Skin epidermis (tissue), 12 donors: Measurements from ENCODE around the gene CMYA5.
"Not testable (repeated sequence)": the region's sequence is repeated elsewhere in the genome, so short reads cannot be mapped to it uniquely, and the experiment has no call there.

Experiments
- H3K27ac ChIP-seq, 21 experiments: fragments of 200-600 bp; sonication (generic) in 11 of 21; one replicate each; pipeline ENCODE4 v1.5.0; 2020; ENCODE audit warnings: mild to moderate bottlenecking in 3 of 21, inconsistent platforms in 2 of 21, moderate library complexity in 2 of 21
- H3K4me3 ChIP-seq, 7 experiments: fragments of 200-600 bp; sonication (generic) in 2 of 7; one replicate each; pipeline ENCODE4 v1.5.0; 2020; ENCODE audit warnings: inconsistent platforms in 2 of 7, mild to moderate bottlenecking in 2 of 7, moderate library complexity in 1 of 7

The CMYA5 gene

GRCh38 chr5:79689541-79690466 is at the start of gene CMYA5:
CMYA5 (plus strand) TSS chr5:79689836; CDS start chr5:79689908, 72 bp downstream.
- H3K4me3 ChIP-seq, result peak within 1 kb of the TSS; percentile 23 to 54 (median 33)
- H3K27ac ChIP-seq, result peak within 1 kb of the TSS in 19 of 21 experiments; percentile 7 to 78 (median 55)

- no peak overlapping the region for H3K27ac ChIP-seq
- no peak overlapping the region for H3K4me3 ChIP-seq
Observed at GRCh38 chr5:79640571-79641055, 49.0 kb upstream of the CMYA5 start.

- H3K27ac ChIP-seq, result no peak overlapping the region
- no peak overlapping the region for H3K4me3 ChIP-seq
Observed at GRCh38 chr5:79641414-79641813, 48.2 kb upstream of the CMYA5 start.

GRCh38 chr5:79642210-79642609 is 47.4 kb upstream of the CMYA5 start:
- Histone ChIP-seq H3K4me3 (no peak overlapping the region), H3K27ac (no peak overlapping the region)

GRCh38 chr5:79653843-79654242 is 35.8 kb upstream of the CMYA5 start:
- Histone ChIP-seq H3K27ac (no peak overlapping the region), H3K4me3 (no peak overlapping the region)

DNA sequence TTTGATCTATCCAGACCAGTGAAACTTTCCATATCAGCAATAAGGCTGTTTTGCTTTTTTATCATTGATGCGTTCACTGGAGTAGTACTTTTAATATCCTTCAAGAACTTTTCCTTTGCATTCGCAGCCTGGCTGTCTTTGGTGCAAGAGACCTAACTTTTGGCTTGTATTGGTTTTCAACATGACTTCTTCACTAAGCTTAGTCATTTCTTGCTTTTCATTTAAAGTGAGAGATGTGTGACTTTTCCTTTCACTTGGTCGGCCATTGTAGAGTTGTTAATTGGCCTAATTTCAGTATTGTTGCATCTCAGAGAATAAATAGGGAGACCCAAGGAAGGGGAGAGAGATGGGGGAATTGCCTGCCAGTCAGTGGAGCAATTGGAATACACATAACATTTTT is 26.4 kb upstream of the CMYA5 start:
- Histone ChIP-seq H3K4me3 (no peak overlapping the region), H3K27ac (no peak overlapping the region)

- Histone ChIP-seq H3K4me3 (no peak overlapping the region), H3K27ac (no peak overlapping the region)
Observed at GRCh38 chr5:79666758-79667157, 22.9 kb upstream of the CMYA5 start.

DNA sequence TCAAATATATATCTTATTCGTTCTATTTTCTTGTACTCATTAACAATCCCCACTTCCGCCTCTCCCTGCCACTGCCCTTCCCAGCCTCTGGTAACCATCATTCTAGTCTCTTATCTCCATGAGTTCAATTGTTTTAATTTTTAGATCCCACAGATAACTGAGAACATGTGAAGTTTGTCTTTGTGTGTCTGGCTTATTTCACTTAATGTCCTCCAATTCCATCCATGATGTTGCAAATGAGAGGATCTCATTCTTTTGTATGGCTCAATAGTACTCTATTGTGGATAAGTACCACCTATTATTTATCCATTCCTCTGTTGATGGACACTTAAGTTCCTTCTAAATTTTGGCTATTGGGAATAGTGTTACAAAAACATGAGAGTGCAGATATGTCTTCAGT is 17.2 kb upstream of the CMYA5 start:
- H3K27ac ChIP-seq, result no peak overlapping the region

GRCh38 chr5:79676354-79676753 is 13.3 kb upstream of the CMYA5 start:
- not testable (repeated sequence) for H3K27ac ChIP-seq, H3K4me3 ChIP-seq

More for the DNA sequence above, 17.2 kb upstream of the CMYA5 start:
- H3K4me3 ChIP-seq, result no peak overlapping the region

GRCh38 chr5:79682102-79682501 is 7.5 kb upstream of the CMYA5 start:
- not testable (repeated sequence) for H3K27ac ChIP-seq, H3K4me3 ChIP-seq

DNA sequence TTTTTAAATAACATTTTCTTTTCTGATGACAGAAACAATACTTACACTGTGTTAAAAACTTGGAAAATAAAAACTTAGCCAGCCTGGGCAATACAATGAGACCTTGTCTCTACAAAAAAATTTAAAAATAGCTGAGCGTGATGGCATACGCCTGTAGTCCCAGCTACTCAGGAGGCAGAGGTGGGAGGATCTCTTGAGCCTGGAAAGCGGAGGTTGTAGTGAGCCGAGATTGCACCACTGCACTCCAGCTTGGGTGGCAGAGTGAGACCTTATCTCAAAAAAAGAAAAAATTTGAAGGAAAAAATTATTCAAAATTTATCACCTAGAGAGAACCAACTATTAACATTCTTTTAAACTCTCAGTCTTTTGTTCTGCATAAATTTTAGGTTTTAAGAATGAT is 4.9 kb upstream of the CMYA5 start:
- Histone ChIP-seq H3K4me3 (no peak overlapping the region), H3K27ac (no peak overlapping the region)

DNA sequence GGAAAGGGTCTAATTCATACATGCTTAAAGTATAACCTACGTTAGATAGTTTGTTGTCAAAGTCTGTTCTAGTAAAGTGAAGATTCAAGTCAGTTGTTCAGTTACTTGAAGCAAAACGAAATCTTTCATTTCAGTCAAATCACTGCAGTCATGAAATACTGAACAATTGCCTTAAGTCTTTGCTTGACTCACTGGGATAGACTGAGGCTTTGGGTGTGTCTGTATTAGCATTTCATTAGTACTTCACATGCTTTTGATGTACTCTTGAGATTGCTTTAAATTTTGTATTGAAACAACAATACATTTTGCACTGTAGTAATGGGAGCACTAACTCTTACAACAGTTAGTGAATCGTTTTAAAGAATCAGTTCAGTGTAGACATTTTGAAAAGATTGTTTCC is 4.0 kb upstream of the CMYA5 start:
- no peak overlapping the region for H3K4me3 ChIP-seq
- H3K27ac ChIP-seq, result no peak overlapping the region

GRCh38 chr5:79686799-79687198 is 2.8 kb upstream of the CMYA5 start:
- no peak overlapping the region for H3K27ac ChIP-seq
- no peak overlapping the region for H3K4me3 ChIP-seq

GRCh38 chr5:79687889-79688288 is 1.7 kb upstream of the CMYA5 start:
- no peak overlapping the region for H3K27ac ChIP-seq
- H3K4me3 ChIP-seq, result no peak overlapping the region

DNA sequence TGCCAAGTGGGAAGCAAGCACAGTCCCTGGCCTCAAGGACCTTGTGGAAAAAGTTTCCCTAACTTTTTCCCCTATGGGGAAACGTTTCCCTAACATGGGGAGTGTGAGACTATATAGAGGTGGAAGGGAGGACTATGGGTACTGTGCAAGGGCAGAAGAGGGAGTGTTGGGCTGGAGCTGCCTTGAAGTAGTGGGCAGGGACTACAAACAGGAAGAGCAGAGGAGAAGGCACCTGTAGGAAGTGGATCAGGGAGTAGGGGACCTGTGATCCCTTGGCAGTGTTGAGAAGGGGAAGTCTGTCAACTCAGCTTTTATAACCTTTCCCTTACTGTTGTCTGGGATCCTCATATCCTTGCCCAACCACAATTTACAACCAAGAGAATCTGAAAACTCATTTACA is 1.4 kb downstream of the CMYA5 start:
- no peak overlapping the region for H3K27ac ChIP-seq

GRCh38 chr5:79692596-79692995 is 3.0 kb downstream of the CMYA5 start:
- no peak overlapping the region for H3K27ac ChIP-seq
- H3K4me3 ChIP-seq, result no peak overlapping the region

More for the DNA sequence above, 1.4 kb downstream of the CMYA5 start:
- no peak overlapping the region for H3K4me3 ChIP-seq

DNA sequence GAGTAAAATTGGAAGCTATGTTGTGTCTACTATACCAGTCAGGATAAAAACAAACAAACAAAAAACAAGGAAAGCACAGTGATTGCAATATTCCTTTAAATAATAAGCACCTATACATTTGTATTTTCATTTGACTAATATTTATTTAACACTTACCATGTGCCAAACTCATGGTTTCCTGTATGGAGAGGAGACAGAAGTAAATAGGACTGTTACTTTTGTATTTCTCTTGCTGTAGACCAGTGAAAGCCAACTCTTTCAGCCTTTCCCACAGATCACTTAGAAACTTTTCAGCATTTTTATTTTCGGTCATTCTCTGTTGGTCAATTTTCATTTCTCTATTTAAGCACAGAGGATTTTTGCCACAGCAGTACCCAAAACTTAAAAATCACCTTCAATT is 4.5 kb downstream of the CMYA5 start:
- H3K27ac ChIP-seq, result no peak overlapping the region
- no peak overlapping the region for H3K4me3 ChIP-seq

DNA sequence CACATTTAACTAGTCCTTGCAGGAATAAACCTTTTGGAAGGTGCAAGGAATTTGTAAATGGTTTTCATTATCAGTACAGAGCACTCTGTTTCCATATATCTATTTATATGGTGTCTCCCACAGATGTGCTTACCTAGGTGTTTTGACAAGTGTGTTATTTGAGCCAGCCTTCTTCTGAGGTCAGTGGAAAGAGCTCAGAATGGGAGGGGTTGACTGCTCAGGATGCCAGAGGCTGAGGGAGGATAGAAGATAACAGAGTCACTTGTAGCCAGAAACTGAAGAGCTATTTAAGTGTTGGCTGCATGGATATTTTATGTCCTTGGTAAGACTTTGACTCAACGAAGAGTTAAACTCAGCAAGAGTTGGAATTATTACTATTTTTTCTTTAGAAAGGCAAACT is 5.0 kb downstream of the CMYA5 start:
- Histone ChIP-seq H3K4me3 (no peak overlapping the region), H3K27ac (no peak overlapping the region)

DNA sequence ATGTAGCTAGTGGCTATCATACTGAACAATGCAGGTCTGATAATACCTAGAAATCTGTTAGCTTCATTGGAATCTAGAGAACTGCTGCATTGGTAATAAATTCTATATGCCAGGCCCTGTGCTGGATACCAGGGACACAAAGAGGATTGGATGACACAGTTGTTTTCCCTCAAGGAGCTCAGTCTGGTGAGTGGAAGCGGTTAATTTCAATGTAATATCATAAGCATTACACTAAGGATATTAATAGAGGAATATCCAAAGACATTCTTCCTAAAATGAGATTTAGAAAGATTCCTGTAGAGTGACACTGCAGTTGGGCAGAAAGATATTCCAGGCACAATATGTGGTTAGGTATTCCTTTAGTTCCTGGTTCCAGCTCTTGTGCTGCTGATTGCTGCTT is 5.9 kb downstream of the CMYA5 start:
- Histone ChIP-seq H3K27ac (no peak overlapping the region), H3K4me3 (no peak overlapping the region)

GRCh38 chr5:79697222-79698170 is 7.9 kb downstream of the CMYA5 start:
- H3K27ac ChIP-seq, result no peak overlapping the region
- no peak overlapping the region for H3K4me3 ChIP-seq
